Esophagus squamous epithelium (tissue), 4 donors: ENCODE measurements around the gene ADD3.

Source experiments
- POLR2A ChIP-seq, 4 donors: fragments of 450-650 bp; IDR thresholded peaks; one replicate each; pipeline ENCODE4 v1.6.1; 2017; ENCODE audit warnings: antibody characterized with exemption in 4 of 4, mild to moderate bottlenecking in 4 of 4, moderate library complexity in 3 of 4
- TF ChIP-seq, protein P1 (sequence below), 6 experiments: fragments of 450-650 bp in 4 of 6; fragments of 200-600 bp in 2 of 6; sonication (generic) in 2 of 6; IDR thresholded peaks; one replicate each; pipeline ENCODE4 v1.5.1; 2016 to 2019; ENCODE audit warnings: antibody characterized with exemption in 6 of 6, mild to moderate bottlenecking in 4 of 6, moderate library complexity in 4 of 6

DNA sequence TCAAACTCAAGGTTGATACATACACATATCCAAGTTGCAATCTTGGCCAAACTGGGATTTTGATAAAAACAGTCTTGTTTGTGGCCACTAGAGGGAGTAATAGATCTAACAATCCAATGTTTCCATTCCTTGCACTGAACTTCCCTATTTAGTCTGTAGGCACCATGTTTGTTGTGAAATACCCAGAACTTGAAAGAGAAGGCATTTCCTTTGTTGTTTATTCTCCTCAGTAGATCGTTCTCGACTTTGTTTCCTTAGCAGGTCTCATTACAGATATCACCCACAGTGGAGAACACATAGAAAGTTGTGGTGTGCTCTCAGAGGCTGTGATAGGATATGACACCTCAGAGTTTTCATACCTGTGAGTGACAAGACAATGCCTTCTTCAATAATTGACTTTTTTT is 129.4 kb downstream of the ADD3 start:
- TF ChIP-seq, protein P1, sequence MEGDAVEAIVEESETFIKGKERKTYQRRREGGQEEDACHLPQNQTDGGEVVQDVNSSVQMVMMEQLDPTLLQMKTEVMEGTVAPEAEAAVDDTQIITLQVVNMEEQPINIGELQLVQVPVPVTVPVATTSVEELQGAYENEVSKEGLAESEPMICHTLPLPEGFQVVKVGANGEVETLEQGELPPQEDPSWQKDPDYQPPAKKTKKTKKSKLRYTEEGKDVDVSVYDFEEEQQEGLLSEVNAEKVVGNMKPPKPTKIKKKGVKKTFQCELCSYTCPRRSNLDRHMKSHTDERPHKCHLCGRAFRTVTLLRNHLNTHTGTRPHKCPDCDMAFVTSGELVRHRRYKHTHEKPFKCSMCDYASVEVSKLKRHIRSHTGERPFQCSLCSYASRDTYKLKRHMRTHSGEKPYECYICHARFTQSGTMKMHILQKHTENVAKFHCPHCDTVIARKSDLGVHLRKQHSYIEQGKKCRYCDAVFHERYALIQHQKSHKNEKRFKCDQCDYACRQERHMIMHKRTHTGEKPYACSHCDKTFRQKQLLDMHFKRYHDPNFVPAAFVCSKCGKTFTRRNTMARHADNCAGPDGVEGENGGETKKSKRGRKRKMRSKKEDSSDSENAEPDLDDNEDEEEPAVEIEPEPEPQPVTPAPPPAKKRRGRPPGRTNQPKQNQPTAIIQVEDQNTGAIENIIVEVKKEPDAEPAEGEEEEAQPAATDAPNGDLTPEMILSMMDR (IDR thresholded peaks at IDR 0.05): peak; percentile 63 to 91 (median 82)
- TF ChIP-seq POLR2A (IDR thresholded peaks at IDR 0.05): no peak
